Measurements from ENCODE around the gene MAP2K6. TPM values are rescaled to one million over a fixed set of nuclear protein-coding genes. Genes with fewer than 3 reads are reported as not detected.

Gene MAP2K6
- total RNA-seq, 2 donors from 2014 or later = 59.0 to 83.3 TPM

- Histone ChIP-seq H3K36me3 (no peaks in the 10 kb centered on the region), H3K4me1 (no peaks in the 10 kb centered on the region), H3K27ac (peak overlapping the region; percentile 63), H3K4me3 (no peak overlapping the region), H3K9me3 (no peaks in the 10 kb centered on the region), H3K27me3 (no peaks in the 10 kb centered on the region), H3K9ac (ENCODE audit: low read depth in 2 of 2, low read length in 2 of 2) (no peak overlapping the region)
- no peak for DNase-seq
- intact Hi-C loops (cut with DNase I) = no loop called here
- no peak for TF ChIP-seq CTCF (IDR thresholded peaks at IDR 0.05)
These were observed 124.8 kb downstream of the MAP2K6 start for GRCh38 chr17:69539274-69539673.

DNA sequence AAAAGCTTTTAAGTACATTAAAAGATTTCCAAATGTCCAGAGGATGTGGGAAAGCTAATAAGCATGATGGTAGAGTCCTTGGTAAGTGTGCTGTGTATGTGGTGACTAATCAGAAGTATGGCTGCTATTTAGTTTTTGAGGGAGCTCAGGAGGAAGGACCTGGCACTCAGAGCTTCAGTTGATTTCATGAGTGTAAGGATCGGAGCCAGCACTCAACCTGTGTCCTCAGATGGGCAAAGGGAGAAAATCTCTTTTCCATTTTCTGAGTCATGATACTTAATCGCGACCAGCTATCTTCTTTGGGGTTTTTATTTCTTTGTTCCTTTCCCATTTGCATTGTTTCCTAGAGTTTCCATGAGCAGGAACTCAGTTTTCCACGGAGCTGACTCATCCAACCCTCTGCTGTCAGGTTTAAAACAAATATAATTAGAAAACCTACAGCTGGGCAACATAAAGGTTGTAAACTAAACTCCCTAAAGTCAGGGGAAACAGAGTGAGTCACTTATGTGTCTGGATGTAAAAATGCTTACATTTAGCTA, 125.4 kb downstream of the MAP2K6 start:
- TF ChIP-seq CTCF (IDR thresholded peaks at IDR 0.05) = no peak
- Histone ChIP-seq H3K27ac (peak overlapping the region; percentile 63), H3K9me3 (no peaks in the 10 kb centered on the region), H3K4me3 (no peak overlapping the region), H3K27me3 (no peaks in the 10 kb centered on the region), H3K4me1 (no peaks in the 10 kb centered on the region), H3K9ac (ENCODE audit: low read depth in 2 of 2, low read length in 2 of 2) (no peak overlapping the region), H3K36me3 (no peaks in the 10 kb centered on the region)
- intact Hi-C loops (cut with DNase I) = no loop called here
- DNase-seq = peak; percentile 39

- Histone ChIP-seq H3K27me3 (no peaks in the 10 kb centered on the region), H3K4me1 (no peaks in the 10 kb centered on the region), H3K9ac (ENCODE audit: low read depth in 2 of 2, low read length in 2 of 2) (no peak overlapping the region), H3K4me3 (no peak overlapping the region), H3K27ac (peak overlapping the region; percentile 63), H3K9me3 (no peaks in the 10 kb centered on the region), H3K36me3 (no peaks in the 10 kb centered on the region)
- TF ChIP-seq CTCF (IDR thresholded peaks at IDR 0.05) = no peak
- intact Hi-C loops (cut with DNase I) = no loop called here
- DNase-seq = no peak
These were observed 125.9 kb downstream of the MAP2K6 start for GRCh38 chr17:69540356-69540755.

- DNase-seq = no peak
- intact Hi-C loops (cut with DNase I) = no loop called here
- Histone ChIP-seq H3K36me3 (no peaks in the 10 kb centered on the region), H3K4me3 (no peak overlapping the region), H3K9me3 (no peaks in the 10 kb centered on the region), H3K4me1 (no peaks in the 10 kb centered on the region), H3K27me3 (no peaks in the 10 kb centered on the region), H3K27ac (no peak overlapping the region), H3K9ac (ENCODE audit: low read depth in 2 of 2, low read length in 2 of 2) (no peak overlapping the region)
- TF ChIP-seq CTCF (IDR thresholded peaks at IDR 0.05) = no peak
These were observed 132.7 kb downstream of the MAP2K6 start for GRCh38 chr17:69547230-69547629.

GRCh38 chr17:69547947-69548346, 133.4 kb downstream of the MAP2K6 start:
- no peak overlapping the region for H3K27ac ChIP-seq
- intact Hi-C loops (cut with DNase I) = no loop called here
- DNase-seq = no peak

More at GRCh38 chr17:69547947-69548346, 133.4 kb downstream of the MAP2K6 start:
- Histone ChIP-seq H3K36me3 (no peaks in the 10 kb centered on the region), H3K4me3 (no peak overlapping the region), H3K27me3 (no peaks in the 10 kb centered on the region), H3K9ac (ENCODE audit: low read depth in 2 of 2, low read length in 2 of 2) (no peak overlapping the region), H3K4me1 (no peaks in the 10 kb centered on the region), H3K9me3 (no peaks in the 10 kb centered on the region)
- no peak for TF ChIP-seq CTCF (IDR thresholded peaks at IDR 0.05)

Data from colonic mucosa (tissue), 4 donors.